C4-2B (cell line): ENCODE data around the gene STK11.

Experiments used
- ZFX ChIP-seq: fragments of 450-650 bp; IDR thresholded peaks from 2 replicates; pipeline ENCODE4 v1.6.1; 2017
- TF ChIP-seq, protein P1 (sequence below): fragments of 450-650 bp; conservative IDR thresholded peaks from 2 replicates; pipeline ENCODE4 v1.5.1; 2017; ENCODE audit warnings: mild to moderate bottlenecking

DNA sequence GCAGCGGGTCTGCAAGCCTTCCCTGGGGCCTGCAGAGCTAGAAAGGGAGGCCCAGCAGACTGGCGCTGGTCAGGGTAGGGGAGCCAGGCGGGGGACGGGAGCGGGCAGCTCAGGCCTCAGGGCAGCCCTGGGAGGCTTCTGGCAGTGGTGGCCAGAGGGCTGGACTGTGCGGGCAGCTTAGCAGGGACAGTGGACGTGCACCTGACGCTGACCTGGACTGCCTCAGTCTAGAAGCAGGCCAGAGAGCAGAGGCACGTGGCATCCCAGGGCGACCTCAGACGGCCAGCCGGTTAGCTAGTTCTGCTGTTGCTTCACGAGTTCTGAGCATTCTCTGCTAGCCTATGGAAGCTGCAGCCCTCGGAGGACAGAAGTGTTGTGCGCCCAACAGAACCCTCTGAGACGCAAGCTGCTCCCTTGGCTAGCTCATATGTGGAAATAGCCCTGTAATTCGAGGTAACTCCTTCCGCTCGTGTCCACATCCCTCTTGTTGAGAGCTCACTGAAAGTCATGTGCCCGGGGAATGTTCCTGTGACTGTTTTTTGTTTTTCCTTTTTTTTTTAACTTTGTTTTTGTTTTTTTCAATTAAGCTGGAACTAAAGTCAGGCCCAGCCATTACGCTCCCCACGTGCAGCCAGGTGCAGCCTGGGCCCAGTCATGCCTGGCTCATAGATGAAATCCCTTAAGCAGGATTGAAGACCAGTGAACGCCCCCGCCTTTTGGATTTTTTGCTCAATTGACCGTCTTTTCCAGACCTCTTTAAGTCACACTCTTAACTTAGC lies 67.9 kb downstream of the STK11 start:
- TF ChIP-seq, protein P1, sequence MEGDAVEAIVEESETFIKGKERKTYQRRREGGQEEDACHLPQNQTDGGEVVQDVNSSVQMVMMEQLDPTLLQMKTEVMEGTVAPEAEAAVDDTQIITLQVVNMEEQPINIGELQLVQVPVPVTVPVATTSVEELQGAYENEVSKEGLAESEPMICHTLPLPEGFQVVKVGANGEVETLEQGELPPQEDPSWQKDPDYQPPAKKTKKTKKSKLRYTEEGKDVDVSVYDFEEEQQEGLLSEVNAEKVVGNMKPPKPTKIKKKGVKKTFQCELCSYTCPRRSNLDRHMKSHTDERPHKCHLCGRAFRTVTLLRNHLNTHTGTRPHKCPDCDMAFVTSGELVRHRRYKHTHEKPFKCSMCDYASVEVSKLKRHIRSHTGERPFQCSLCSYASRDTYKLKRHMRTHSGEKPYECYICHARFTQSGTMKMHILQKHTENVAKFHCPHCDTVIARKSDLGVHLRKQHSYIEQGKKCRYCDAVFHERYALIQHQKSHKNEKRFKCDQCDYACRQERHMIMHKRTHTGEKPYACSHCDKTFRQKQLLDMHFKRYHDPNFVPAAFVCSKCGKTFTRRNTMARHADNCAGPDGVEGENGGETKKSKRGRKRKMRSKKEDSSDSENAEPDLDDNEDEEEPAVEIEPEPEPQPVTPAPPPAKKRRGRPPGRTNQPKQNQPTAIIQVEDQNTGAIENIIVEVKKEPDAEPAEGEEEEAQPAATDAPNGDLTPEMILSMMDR = no peak
- no peak for TF ChIP-seq ZFX
